Activated naive CD4-positive, alpha-beta T cell treated with anti-CD3 and anti-CD28 coated beads, Interleukin-2, amount 50 U/mL, for 24 hours (primary cell): ENCODE measurements around the gene SMARCC1.

Experiments used
- H3K27ac Mint-ChIP-seq: one replicate; pipeline ENCODE4 v1.8.0; 2021; ENCODE audit warnings: mild to moderate bottlenecking, mixed read lengths
- H3K27me3 Mint-ChIP-seq: one replicate; pipeline ENCODE4 v1.8.0; 2021; ENCODE audit warnings: mixed read lengths
- H3K36me3 Mint-ChIP-seq: one replicate; pipeline ENCODE4 v1.8.0; 2021; ENCODE audit warnings: mixed read lengths
- H3K4me1 Mint-ChIP-seq: one replicate; pipeline ENCODE4 v1.8.0; 2021; ENCODE audit warnings: mixed read lengths
- H3K4me3 Mint-ChIP-seq: one replicate; pipeline ENCODE4 v1.8.0; 2021; ENCODE audit warnings: mild to moderate bottlenecking, mixed read lengths
- H3K9me3 Mint-ChIP-seq: one replicate; pipeline ENCODE4 v1.8.0; 2021; ENCODE audit warnings: mixed read lengths

SMARCC1 gene

DNA sequence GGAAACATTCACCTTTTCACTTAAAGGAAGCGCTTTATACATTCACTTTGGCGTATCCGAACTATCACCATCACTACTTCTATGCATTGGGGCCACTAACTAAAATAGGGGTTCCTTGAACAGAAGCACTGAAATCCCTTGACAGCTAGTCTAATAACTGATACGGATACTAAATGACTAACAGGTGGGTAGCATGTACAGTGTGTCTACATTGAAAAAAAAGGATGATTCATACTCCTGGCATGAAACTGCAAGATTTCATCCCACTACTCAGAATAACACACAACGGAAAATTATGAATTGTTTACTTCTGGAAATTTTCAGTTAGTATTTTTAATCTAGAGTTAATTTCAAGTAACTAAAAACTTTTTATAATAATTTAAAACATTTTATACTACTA is 96.7 kb downstream of the SMARCC1 start:
- Mint-ChIP-seq H3K4me3 (no peak overlapping the region), H3K27me3 (no peaks in the 10 kb centered on the region), H3K36me3 (peaks cover 19% of the 10 kb centered on the region), H3K9me3 (no peaks in the 10 kb centered on the region), H3K4me1 (no peaks in the 10 kb centered on the region), H3K27ac (no peak overlapping the region)

DNA sequence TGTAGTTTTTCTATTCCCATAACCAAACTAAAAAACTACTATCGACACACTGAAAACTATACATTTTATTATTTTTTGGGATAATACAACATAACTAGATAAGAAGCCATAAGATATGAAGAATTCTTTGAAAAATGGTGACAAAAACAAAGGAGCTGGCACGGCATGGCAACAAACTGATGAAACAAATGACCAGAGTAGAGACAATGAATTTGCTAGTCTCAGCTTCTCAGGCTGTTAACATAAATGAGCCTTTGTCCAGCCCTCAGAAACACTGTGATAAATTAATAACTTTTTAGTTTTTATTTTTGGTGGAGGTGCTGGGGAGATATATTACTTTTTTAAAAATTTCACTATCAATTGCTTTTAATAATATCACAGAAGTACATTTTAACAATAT is 100.7 kb downstream of the SMARCC1 start:
- Mint-ChIP-seq H3K27me3 (no peaks in the 10 kb centered on the region), H3K4me1 (no peaks in the 10 kb centered on the region), H3K9me3 (no peaks in the 10 kb centered on the region), H3K36me3 (peaks cover 16% of the 10 kb centered on the region), H3K4me3 (no peak overlapping the region), H3K27ac (no peak overlapping the region)

DNA sequence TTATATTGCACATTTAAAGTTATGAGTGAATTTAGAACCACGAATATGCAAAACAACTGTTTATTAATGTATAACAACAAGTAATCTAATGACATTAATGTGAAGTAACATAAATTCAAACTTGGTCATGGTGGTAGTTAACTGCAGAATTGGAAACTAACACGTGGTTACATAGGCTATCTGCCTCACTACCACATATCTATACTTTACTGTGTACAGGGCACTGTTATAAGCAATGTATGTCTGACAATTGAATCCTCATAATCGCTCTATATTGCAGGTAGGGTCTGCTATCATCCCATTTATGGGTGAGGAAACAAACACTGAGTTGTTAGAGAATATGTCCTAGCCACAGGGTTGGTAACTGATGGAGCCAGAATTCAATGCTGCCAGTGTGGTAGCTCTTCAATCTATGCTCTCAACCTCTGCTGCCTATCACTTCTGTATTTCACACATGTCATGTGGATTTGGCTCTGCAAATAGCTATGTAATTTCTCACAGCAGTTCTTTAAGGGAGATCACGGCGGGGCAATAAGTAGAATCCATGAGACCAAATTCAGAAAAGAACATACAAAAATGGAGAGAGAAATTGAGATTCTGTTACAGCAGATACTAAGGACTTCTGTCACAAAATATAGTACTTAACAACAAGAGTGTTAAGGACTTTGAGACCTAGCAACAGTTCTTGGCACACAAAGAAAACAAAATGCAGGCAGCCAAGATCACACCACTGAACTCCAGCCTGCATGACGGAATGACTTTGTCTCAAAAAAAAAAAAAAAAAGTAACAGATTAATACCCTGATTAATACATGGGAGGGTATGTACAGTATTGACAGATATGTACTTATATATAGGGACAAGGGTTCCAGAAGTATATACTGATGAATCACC is 103.0 kb downstream of the SMARCC1 start:
- Mint-ChIP-seq H3K4me3 (no peak overlapping the region), H3K27me3 (no peaks in the 10 kb centered on the region), H3K27ac (no peak overlapping the region), H3K9me3 (no peaks in the 10 kb centered on the region), H3K4me1 (no peaks in the 10 kb centered on the region), H3K36me3 (peaks cover 26% of the 10 kb centered on the region)

DNA sequence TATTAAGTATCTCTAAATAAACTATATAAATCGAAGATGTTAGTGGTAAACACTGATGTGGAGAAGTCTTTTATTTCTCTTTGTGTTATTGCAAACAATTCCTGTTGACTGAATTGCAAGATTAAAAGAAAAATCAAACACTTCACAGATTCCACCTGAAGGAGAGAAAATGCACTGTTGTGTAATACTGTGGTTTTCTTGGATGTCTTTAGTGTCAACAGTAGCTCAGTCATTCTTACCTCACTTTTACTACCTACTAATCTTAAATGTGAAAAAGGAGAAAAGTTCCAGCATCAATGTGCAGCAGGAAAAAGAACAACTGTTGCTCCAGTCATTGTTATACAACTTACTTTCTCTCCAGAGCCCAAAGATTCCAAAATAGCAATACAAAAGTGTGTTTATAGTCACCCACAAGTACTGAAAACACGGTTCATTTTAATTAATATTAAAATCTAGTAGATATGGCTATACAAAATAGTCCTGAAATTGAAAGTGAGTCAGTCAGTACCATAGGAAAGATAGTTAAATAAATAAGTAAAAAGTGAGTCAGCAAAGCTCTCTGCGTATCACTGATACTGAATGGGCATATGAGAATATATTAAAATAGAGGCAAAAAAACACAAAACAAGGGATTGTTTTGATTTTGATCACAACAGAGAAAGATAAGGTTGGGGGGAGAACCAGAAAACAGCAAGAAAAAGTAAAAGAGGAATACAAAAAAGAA is 112.5 kb downstream of the SMARCC1 start:
- Mint-ChIP-seq H3K4me1 (peaks cover 4% of the 10 kb centered on the region), H3K36me3 (peaks cover 12% of the 10 kb centered on the region), H3K4me3 (no peak overlapping the region), H3K9me3 (no peaks in the 10 kb centered on the region), H3K27me3 (no peaks in the 10 kb centered on the region), H3K27ac (peak overlapping the region; percentile 36)

GRCh38 chr3:47666118-47666517 is 115.6 kb downstream of the SMARCC1 start:
- Mint-ChIP-seq H3K36me3 (peaks cover 4% of the 10 kb centered on the region), H3K27me3 (no peaks in the 10 kb centered on the region), H3K27ac (peak overlapping the region; percentile 36), H3K4me1 (peaks cover 4% of the 10 kb centered on the region), H3K9me3 (no peaks in the 10 kb centered on the region), H3K4me3 (no peak overlapping the region)

GRCh38 chr3:47664519-47664918 is 117.2 kb downstream of the SMARCC1 start:
- Mint-ChIP-seq H3K27ac (no peak overlapping the region), H3K4me3 (no peak overlapping the region), H3K9me3 (no peaks in the 10 kb centered on the region), H3K36me3 (peaks cover 10% of the 10 kb centered on the region), H3K4me1 (peaks cover 4% of the 10 kb centered on the region), H3K27me3 (no peaks in the 10 kb centered on the region)

- Mint-ChIP-seq H3K36me3 (peaks cover 12% of the 10 kb centered on the region), H3K27ac (no peak overlapping the region), H3K9me3 (no peaks in the 10 kb centered on the region), H3K4me1 (peaks cover 4% of the 10 kb centered on the region), H3K4me3 (no peak overlapping the region), H3K27me3 (no peaks in the 10 kb centered on the region)
Observed at GRCh38 chr3:47663630-47664240, 118.0 kb downstream of the SMARCC1 start.

GRCh38 chr3:47661121-47661752 is 120.5 kb downstream of the SMARCC1 start:
- peak overlapping the region; percentile 35 for H3K27ac Mint-ChIP-seq
- H3K27me3 Mint-ChIP-seq = no peaks in the 10 kb centered on the region
- peaks cover 31% of the 10 kb centered on the region for H3K36me3 Mint-ChIP-seq
- H3K4me3 Mint-ChIP-seq = no peak overlapping the region
- no peaks in the 10 kb centered on the region for H3K9me3 Mint-ChIP-seq
- H3K4me1 Mint-ChIP-seq = peaks cover 8% of the 10 kb centered on the region

- H3K27ac Mint-ChIP-seq = no peak overlapping the region
- H3K4me3 Mint-ChIP-seq = no peak overlapping the region
- H3K4me1 Mint-ChIP-seq = peaks cover 4% of the 10 kb centered on the region
- H3K36me3 Mint-ChIP-seq = peaks cover 33% of the 10 kb centered on the region
- H3K27me3 Mint-ChIP-seq = no peaks in the 10 kb centered on the region
- no peaks in the 10 kb centered on the region for H3K9me3 Mint-ChIP-seq
Observed at GRCh38 chr3:47658444-47658843, 123.2 kb downstream of the SMARCC1 start.

GRCh38 chr3:47652142-47652541 is 129.6 kb downstream of the SMARCC1 start:
- no peaks in the 10 kb centered on the region for H3K27me3 Mint-ChIP-seq
- H3K4me1 Mint-ChIP-seq = peaks cover 7% of the 10 kb centered on the region
- no peak overlapping the region for H3K4me3 Mint-ChIP-seq
- H3K9me3 Mint-ChIP-seq = no peaks in the 10 kb centered on the region
- H3K36me3 Mint-ChIP-seq = peaks cover 11% of the 10 kb centered on the region
- no peak overlapping the region for H3K27ac Mint-ChIP-seq

DNA sequence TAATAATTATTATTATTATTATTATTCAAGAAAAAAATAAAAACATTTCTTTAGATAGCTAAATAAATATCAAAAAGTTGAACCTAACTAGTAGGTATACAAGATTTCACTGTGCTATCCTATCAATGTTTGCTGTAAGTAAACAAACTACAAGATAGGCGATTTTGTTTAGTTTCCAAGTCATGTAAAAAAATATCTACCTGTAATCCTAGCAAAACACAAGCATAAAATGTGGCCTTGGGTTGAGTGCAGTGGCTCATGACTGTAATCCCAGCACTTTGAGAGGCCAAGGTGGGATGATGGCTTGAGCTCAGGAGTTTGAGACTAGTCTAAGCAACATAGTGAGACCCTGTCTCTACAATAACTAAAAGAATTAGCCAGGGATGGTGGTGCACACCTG is 131.4 kb downstream of the SMARCC1 start:
- Mint-ChIP-seq H3K4me1 (peaks cover 3% of the 10 kb centered on the region), H3K27ac (no peak overlapping the region), H3K27me3 (no peaks in the 10 kb centered on the region), H3K9me3 (no peaks in the 10 kb centered on the region), H3K4me3 (no peak overlapping the region), H3K36me3 (peaks cover 5% of the 10 kb centered on the region)

DNA sequence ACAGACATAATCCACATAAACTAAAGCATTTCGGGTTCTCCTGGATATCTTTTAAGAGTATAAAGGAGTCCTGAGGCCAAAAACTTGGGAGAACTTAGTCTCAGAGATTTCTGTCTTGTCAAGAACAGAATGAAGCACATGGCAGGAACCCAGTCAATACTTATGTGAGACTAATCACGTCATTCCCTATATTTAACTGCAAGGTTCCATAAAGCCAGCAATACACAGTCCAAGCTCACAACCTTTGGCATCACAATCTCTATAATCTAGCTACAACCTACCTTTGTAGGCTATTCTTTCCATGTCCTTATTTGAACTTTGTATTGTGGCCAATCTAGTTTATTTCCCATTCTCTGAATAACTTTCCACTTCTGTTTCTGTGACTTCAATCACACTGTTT is 134.1 kb downstream of the SMARCC1 start:
- Mint-ChIP-seq H3K4me1 (peaks cover 4% of the 10 kb centered on the region), H3K27me3 (no peaks in the 10 kb centered on the region), H3K9me3 (no peaks in the 10 kb centered on the region), H3K27ac (no peak overlapping the region), H3K4me3 (no peak overlapping the region), H3K36me3 (peaks cover 3% of the 10 kb centered on the region)

DNA sequence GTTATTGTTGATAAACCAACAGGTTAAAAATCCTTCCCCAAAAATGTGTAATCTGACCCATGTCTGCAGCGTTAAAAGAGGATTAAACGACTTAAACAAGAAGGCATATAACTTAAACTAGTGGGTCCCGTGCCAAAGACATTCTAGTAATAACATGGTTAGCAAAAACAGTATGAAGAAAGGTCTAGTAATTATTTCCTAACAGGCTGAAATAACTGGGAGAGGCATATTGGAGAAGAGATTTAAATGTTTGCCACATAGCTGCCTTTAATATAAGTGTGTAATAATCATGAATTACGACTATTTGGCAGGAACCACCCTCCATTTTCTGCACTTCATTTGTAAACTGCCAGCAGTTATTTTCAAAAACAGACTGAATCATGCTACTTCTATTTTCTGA is 135.3 kb downstream of the SMARCC1 start:
- Mint-ChIP-seq H3K27ac (no peak overlapping the region), H3K27me3 (no peaks in the 10 kb centered on the region), H3K4me3 (no peak overlapping the region), H3K9me3 (no peaks in the 10 kb centered on the region), H3K36me3 (peaks cover 6% of the 10 kb centered on the region), H3K4me1 (peaks cover 4% of the 10 kb centered on the region)

- Mint-ChIP-seq H3K9me3 (no peaks in the 10 kb centered on the region), H3K4me1 (peaks cover 4% of the 10 kb centered on the region), H3K27ac (no peak overlapping the region), H3K4me3 (no peak overlapping the region), H3K36me3 (peaks cover 6% of the 10 kb centered on the region), H3K27me3 (no peaks in the 10 kb centered on the region)
Observed at GRCh38 chr3:47645551-47645950, 136.1 kb downstream of the SMARCC1 start.

- Mint-ChIP-seq H3K9me3 (no peaks in the 10 kb centered on the region), H3K27me3 (no peaks in the 10 kb centered on the region), H3K27ac (peak overlapping the region; percentile 44), H3K4me3 (no peak overlapping the region), H3K4me1 (peaks cover 7% of the 10 kb centered on the region), H3K36me3 (peaks cover 4% of the 10 kb centered on the region)
Observed at GRCh38 chr3:47643092-47643491, 138.6 kb downstream of the SMARCC1 start.
